Stimulated activated CD8-positive, alpha-beta memory T cell treated with anti-CD3 and anti-CD28 coated beads, Interleukin-12 subunit alpha, Interleukin-12 subunit beta, amount 100 ng/mL, for 1 hour (primary cell): ENCODE measurements around the gene SLC4A7.
"Not testable (repeated sequence)": the region's sequence is repeated elsewhere in the genome, so short reads cannot be mapped to it uniquely, and the experiment has no call there.

Experiments
- DNase-seq: peaks from one replicate; pipeline ENCODE4 v3.0.0-alpha.2; 2020; ENCODE audit warnings: low read depth

The SLC4A7 gene

DNA sequence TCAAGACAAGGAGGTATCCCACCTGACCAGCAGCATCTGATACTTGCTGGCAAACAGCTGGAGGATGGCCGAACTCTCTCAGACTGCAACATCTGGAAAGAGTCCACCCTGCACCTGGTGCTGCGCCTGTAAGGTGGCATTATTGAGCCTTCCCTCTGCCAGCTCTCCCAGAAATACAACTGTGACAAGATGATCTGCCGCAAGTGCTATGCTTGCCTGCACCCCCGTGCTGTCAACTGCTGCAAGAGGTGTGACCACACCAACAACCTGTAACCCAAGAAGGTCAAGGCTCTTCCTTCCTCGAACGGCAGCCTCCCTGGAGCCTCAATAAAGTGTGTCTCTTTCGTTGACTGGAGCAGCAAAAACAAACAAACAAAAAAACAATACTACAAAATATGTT, 2.2 kb upstream of the SLC4A7 start:
- DNase-seq: no peak

DNA sequence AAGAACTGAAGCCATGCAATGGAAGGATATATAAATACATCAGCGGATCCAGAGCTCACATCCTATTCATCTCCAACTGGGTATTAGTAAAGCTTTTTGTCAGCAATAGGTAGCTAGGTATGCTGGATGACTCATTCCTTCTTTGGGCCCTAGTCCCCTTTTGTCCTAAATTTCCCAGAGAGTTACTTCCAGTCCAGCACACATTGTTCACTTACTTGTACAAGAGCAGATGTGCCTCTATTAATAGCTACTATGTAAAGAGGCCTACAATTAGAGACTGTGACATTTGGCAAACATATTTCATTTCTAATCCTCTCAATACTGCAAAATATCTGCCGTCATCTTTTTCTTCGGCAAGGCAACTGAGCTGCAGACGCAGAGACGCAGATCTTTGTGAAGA, 1.7 kb upstream of the SLC4A7 start:
- DNase-seq: no peak

DNA sequence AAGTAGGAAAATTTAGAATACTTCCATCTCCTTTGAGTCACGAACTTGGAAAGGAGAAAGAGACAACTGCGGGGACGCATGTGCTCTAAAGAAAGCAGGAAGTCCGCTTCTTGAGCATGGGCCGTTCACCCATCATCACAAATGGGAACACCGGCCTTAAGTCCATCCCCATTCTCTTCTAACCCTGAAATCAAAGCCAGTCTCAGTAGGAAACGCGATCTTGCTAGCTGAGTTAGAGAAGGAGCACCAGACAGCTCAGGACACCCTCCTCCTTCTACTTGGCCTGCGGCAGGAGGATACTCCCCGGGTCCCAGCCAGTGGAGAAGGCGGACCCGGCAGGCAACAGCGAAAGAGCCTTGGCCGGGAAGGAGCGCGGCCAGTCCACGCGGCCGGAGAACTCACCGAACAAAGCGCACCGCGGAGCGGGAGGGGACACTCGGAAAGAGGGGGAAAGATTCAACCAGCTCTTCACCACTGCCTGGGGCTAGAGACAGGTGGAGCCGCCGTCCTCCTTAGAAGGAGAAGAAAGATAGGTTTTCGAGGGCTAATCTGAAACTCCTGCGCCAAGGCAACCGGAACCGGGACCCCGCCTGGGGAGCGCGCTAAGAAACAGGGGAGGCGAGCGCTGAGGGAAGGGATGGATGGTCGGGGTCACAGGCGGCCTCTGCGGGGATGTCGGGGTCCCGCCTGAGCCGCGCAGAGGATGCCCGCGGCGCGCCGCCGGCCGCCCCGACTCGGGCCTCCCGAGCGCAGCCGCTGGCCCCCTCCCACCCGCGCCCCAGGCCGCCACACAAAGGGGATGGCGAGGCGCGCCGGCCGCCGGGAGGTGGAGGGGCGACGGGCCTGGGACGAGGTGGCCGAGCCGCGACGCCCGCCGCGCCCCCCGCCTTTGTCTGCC, 818 bp downstream of the SLC4A7 start:
- peak; percentile 7 for DNase-seq

DNA sequence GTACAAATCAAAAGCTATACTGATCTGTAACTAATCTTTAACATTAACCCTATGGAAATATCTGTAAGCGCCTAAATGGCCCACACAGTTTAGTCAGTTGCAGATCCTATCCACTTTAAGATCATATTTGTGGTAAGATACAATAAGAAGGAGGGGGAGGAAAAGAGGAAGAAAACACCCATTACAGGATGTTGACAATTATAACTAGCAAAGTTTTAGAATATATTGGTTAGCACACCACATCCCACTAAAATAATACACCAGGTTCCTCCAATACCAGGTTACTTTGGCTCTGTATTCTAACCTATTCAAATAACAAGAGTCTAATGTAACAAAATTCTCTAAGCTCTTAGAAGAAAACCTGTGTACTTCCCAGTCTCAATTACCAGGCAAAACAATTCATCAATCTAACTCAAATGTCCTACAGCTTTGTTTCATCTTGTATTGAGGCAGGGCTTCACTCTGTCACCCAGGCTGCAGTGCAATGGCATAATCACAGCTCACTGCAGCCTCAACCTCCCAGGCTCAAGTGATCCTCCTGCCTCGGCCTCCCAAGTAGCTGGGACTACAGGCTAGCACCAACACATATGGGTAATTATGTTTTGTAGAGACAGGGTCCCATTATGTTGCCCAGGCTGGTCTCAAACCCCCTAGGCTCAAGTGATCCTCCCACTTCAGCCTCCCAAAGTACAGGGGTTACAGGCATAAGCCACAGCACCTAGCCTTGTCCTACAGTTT, 4.2 kb downstream of the SLC4A7 start:
- no peak for DNase-seq

DNA sequence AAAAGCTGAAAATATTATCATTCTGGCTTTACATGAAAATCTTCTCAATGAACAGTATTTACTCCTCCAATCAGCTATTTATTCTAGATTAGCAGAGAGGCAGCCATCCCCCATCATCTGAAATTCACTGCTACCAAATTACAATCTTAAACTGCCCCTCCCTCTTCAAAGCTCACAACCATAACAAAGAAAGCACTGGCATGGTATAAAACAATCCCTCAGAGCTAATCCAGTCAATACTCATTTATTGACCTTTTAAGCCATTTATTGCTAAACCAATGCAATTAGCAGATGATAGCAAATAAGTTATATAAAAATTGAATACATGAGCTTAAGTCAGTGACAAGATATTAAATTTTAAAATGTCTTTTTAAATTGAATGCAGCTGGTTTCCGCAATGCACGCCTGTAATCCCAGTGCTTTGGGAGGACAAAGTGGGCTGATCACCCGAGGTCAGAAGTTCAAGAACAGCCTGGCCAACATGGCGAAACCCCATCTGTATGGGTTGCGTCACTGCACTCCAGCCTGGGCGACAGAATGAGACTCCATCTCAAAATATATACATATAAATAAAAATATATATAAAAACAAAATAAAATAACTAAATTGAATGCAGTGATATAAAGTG, 12.1 kb downstream of the SLC4A7 start:
- no peak for DNase-seq

DNA sequence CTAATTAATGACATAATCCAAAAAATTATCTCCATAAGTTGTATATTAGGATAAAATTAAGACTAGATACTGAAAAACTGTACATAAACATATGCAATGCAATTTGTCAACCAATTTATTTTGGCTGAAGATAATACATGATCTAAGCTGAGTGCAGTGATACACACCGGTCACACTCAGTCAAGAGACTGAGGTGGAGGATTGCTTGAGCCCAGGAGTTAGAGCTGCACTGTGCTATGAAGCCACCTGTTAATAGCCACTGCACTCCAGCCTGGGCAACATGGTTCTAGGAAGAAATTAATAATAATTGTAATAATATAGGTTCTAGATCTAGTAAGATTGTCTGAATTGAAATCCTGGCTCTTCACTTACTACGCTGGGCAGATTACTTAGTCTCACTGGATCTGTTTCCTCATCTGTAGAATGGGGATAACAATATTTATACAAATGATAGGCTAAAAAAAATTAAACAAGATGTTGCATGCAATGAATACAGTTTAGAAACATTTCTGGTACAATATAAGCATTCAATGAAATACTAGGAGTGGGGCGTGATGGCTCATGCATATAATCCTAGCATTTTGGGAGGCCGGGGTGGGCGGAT, 15.8 kb downstream of the SLC4A7 start:
- DNase-seq: no peak

DNA sequence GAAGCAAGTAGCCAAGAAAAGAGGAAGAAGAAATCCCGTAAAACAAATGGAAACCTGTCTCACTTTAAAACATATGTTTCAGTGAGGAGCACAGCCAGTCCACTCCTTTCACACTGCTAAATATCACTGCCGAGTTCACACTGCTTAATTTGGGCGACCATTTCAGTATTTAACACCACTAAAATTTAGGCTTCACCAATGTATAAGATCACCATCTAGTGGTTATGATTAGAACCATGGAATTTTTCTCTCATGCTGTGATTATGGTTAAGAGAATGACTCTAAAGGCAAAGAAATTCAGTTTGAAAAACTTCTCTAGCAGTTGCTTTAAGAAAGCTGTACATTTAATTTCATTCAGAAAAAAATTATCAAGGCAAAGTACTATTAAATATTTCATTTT, 16.6 kb downstream of the SLC4A7 start:
- DNase-seq: no peak

DNA sequence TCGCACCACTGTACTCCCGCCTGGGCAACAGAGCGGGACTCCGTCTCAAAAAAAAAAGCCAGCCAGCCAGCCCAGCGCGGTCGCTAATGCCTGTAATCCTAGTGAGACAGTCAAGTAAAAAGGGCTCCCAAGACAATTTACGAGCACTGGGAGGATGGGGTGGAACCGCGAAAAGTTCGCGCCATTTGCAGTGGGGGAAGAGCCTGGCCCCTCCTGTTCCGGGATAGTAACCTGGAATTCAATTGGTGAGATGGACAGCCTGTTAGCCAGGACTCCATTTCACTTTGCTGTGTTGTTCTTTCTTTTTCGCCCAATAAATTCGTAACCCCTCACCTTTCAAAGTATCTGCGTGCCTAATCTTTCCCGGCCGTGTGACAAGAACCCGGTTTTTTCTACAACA, 19.5 kb downstream of the SLC4A7 start:
- DNase-seq: no peak

DNA sequence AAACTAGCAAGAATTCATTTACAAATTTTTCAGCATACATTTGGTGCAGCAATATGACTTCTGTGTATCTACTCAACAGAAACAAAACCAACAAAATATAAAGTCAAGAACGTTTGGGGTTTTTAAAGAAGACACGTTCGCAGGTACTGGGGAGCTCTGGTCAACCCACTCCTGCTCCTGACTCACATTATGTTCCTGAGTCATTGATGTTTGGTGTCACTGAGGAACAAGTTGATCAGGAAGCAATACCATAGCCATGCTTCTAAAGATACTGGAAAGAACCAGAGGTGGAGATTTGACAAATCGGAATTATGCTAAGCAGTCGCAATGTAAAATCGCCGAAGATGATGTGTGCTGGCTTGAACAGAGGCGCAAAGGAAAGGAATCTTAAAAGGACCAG, 22.0 kb downstream of the SLC4A7 start:
- DNase-seq: no peak

DNA sequence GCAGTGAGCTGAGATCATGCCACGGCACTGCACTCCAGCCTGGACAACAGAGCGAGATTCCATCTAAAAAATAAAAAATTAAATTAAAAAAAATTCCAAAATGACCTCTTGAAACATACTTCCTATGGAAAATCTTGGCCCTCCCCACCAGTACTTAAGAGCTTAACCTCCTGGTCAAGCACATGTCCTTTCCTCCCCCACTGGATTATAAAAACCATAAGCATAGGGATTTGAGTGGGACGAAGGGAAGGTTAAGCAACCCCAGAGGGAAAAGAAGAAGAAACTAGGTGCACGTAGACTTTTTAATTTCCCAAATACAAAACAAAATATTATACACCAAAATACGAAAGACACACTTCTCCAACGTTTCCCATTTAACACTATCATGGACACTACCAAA, 25.3 kb downstream of the SLC4A7 start:
- DNase-seq: no peak

DNA sequence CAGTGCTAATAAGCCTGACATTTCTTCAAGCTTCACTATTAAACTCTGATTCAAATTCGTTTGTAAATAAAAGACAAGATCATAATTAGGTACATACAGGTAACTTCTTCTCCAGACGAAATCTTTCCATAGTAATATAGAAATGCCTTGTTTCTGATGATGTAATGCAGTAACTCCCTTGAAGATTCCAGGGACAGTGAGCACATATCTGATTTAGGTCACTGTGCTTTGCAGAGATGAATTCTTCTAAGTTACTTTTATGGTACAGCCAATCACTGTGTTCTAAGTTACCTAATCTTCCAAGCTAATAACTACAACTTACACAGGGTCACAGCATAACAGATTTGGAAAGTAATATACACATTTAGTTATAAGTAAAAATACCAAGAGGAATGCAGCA, 27.6 kb downstream of the SLC4A7 start:
- no peak for DNase-seq

DNA sequence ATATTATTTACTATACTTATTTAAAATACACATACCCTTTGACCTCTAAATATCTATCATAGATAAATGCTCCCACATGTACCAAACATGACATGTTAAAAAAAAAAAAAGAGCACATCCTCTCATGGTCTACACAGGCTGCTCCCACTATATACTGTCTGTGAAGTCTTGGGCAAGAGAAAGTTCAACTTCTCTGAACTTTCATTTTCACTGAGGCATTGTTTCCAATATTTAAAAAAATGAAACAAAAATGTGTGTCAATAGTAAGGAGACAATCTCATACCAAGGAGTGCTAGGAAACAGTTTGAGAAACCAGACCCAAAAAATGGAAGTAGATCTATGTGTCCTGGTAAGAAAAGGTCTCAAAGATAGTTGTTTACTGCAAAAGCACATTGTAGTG, 29.3 kb downstream of the SLC4A7 start:
- DNase-seq: no peak

DNA sequence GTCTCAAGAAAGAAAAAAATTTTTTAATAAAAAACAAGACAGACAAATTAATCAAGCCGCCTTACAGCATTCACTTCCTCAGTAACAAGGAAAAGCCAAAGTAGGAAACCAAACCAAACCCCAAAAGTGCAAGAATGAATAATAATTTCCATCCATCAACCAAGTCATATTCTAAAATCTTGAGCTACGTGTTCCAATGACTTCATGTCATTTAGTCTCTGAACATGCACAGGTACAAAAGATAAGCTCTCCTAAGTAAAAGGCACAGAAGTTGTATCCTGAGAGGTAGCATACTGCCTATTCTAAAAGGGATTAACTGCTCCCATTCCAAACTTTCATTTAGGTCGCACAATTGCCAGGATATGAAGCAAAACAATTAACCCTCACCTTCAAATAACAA, 29.7 kb downstream of the SLC4A7 start:
- DNase-seq: no peak

DNA sequence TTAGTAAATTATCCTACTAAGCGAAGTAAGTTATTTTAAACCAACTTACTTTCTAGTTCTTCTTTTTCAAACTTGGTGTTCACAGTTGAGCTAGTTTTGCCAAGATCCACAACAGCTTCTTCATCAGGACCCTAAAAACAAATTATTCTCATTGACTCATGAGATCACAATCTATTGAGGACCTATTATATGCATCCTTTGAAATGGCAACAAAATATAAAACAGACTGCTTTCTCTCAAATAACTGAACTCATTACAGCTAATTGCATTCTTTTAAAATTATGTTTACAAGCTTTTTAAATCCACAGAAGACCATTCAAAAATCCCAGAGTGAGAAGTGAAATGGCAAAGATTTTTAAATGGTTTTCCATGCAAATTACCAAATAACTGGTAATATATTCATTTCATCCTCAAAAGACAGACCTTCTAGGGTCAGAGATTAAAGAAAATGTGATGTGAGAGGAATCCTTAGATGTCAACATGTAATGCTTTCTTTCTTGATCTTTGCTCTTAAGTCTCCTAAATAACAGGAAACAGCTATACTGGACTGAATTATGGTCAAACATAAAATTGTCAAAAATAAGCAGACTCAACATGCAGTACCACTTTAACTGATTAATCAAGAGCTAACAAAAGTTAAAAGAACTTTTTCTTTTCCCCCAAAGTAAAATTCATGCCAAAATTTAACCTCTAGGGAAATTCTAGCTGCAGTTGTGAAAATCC, 31.7 kb downstream of the SLC4A7 start:
- no peak for DNase-seq

DNA sequence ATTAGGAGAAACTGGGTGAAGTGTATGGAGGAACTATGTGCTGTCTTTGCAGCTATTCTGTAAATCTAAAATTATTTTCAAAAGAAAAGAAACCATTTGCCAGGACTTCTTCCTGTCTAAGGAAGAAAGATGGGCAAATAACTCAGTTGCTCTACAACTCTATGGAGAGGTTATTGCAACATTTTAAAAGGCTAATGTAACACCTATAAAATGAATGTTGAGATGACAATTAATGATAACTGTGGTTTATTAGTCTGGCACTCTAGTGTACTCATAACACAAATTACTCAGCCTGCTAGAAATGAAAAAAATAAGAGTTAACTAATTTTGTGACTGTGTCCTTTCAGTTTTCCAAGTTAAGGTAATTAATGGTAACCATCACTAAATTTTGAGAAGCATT, 32.3 kb downstream of the SLC4A7 start:
- no peak for DNase-seq

DNA sequence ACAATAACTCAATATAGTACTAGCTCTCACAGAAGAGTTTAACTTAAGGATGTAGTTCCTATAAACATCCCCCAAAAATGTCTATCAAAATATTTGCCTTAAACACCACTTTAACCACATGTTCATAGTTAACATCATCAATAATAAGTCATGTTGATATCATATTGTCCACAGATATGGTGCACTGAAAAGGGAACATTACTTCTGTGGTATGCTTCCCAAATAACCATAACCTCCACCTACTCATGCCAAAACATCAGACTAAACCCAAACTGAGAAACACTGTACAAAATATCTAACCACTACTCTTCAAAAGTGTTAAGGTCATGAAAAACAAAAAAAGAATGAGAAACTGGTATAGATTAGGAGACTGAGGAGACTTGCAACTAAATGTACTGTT, 32.9 kb downstream of the SLC4A7 start:
- DNase-seq: no peak

DNA sequence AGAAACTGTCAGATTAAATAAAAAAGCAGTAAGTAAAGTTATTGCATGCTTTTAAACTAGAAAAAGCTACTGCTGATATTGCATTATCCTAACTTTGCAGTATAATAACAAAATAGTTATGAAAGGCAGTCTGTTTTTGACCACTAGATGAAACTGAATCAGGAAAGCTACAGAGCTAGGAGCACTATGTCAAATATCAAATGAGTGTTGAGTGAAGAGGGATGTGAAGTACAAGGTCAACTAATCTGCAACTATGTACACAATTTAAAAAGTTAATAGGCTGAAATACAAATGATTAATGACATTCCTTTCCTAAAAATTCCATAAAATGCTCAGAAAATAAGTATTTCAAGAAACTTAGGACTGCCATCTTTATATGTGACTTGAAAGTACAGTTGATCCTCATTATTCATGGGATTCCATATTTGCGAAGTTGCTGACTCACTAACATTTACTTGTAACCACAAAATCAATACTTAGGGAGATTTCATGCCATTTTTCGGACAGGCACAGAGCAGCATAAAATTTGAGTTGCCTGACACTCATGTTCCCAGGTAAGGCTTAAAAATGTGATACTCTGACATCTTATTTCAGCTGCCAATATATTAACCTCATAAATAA, 34.5 kb downstream of the SLC4A7 start:
- DNase-seq: no peak

DNA sequence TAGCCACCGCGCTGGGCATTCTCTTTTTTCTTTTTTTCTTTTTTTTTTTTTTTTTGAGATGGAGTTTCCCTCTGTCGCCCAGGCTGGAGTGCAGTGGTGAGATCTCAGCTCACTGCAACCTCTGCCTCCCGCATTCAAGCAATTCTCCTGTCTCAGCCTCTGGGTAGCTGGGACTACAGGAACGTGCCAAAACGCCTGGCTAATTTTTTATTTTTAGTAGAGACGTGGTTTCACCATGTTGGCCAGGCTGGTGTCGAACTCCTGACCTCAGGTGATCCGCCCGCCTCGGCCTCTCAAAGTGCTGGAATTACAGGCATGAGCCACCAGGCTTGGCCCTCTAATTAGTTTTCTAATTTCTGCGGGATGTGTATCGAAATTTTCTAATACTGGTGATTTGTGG, 41.2 kb downstream of the SLC4A7 start:
- DNase-seq: not testable (repeated sequence)

DNA sequence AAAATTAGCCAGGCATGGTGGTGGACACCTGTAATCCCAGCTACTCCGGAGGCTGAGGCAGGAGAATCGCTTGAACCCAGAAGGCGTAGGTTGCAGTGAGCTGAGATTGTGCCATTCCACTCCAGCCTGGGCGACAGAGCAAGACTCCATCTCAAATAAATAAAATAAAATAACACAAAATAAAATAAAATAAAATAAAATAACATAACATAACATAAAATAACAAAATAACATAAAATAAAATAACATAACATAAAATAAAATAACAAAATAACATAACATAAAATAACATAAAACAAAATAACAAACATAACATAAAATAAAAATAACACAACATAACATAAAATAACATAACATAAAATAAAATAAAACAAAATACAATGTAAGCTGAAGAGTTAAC, 45.8 kb downstream of the SLC4A7 start:
- not testable (repeated sequence) for DNase-seq

DNA sequence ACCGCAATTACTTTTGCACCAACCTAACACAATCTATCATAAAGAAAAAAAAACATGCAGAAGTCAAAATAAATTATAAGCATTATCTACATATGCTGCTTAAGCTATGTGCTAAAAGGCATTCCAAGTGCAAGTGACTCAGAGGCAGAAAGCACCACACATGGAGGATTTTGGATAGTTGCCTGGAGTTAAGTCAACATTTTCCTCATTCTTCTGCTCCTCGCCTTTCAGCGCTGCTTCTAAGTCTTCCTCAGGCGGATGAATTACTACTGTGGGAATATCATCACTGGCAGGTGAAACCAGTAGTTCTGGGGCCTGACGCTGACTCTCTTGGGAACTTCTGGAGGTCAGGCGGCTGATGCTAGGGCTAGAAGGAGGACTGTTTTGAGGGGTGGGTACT, 53.1 kb downstream of the SLC4A7 start:
- DNase-seq: no peak

DNA sequence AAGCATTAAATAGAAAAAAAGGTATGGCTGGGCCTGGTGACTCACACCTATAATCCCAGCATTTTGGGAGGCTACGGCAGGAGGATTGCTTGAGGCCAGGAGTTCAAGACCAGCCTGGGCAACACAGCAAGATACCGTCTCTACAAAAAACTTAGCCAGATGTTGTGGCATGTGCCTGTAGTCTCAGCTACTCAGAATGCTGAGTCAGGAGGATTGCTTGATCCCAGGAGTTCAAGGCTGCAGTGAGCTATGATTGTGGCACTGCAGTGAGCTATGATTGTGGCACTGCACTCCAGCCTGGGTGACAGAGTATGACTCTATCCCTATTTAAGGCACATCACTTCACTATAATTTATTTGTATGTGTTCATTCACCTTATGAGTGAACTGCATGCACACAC, 54.3 kb downstream of the SLC4A7 start:
- no peak for DNase-seq

DNA sequence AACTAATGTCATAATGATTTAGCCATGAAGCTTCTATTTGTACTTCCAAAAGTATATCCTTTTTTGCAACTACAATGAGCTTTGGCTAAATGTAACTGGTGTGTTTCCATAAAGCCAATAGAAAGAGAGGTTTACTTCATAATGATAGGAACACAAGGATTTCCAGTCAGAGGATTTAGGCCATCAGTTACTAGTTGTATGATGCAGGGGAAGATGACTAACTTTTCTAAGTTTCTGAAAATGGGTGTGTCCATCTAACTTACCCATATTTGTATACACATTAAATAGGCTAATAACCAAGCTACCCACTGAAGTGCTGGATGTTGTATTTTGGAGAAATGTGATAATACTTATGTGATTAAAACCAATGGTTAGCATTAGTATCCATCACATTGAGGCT, 55.7 kb downstream of the SLC4A7 start:
- no peak for DNase-seq
